GM12878 (cell line): ENCODE data around the gene DDX54. TPM values are rescaled to one million over a fixed set of nuclear protein-coding genes. Genes with fewer than 3 reads are reported as not detected.

Experiments
- ATAC-seq: fragments of 200-7000 bp; cut with Tn5 transposase; 3 replicates; pipeline ENCODE4 v1.9.1; 2020; ENCODE audit warnings: mild to moderate bottlenecking, moderate library complexity
- BruUV-seq: library from RNA; stranded (reverse); fragments of 400-500 nt; replicated peaks from 2 replicates; lab custom pipeline; 2021; lab: Mats Ljungman, UMichigan
- CTCF ChIA-PET: fragments of 300-600 bp; sonication (Branson Sonifier 250); formaldehyde crosslinking; extraction: SDS; loops from one replicate; lab custom pipeline; 2021; ENCODE audit warnings: inconsistent platforms; lab: Yijun Ruan, JAX
- POLR2A ChIA-PET: fragments of 350-600 bp; formaldehyde crosslinking; extraction: SDS; loops from one replicate; lab custom pipeline; 2021; ENCODE audit warnings: inconsistent platforms; lab: Charles Lee
- RAD21 ChIA-PET: fragments of 300-600 bp; sonication (Branson Sonifier 250); formaldehyde crosslinking; loops from one replicate; lab custom pipeline; 2023; ENCODE audit warnings: antibody characterized with exemption; ENCODE audit not compliant: unreplicated experiment; lab: Charles Lee
- SMC1A ChIA-PET: fragments of 300-600 bp; sonication (Branson Sonifier 250); formaldehyde crosslinking; loops from one replicate; lab custom pipeline; 2023; ENCODE audit not compliant: unreplicated experiment, uncharacterized antibody; lab: Charles Lee
- DNase-seq: peaks from one replicate; pipeline ENCODE4 v3.0.0-alpha.2; 2011; ENCODE audit warnings: low read depth, low spot score
- FAIRE-seq: peaks from 3 replicates; lab custom pipeline; 2011; peaks lifted over from hg19 to GRCh38; lab: Jason Lieb, UNC
- H2AFZ ChIP-seq: 2 replicates; pipeline ENCODE4 v1.6.0; 2011; ENCODE audit warnings: low read depth, low read length, control low read depth; ENCODE audit not compliant: control insufficient read depth
- H3K27ac ChIP-seq: 2 replicates; pipeline ENCODE4 v1.5.1; 2011; ENCODE audit warnings: control low read depth; ENCODE audit not compliant: control insufficient read depth, insufficient read depth
- H3K27me3 ChIP-seq, 2 experiments: replicated peaks in 1 of 2; 2 replicates each; pipeline versions ENCODE4 v1.6.0 to v1.6.1; 2011; ENCODE audit warnings: low read length in 1 of 2; ENCODE audit not compliant: control insufficient read depth in 2 of 2, insufficient read depth in 2 of 2
- H3K36me3 ChIP-seq, 2 experiments: 2 replicates each; pipeline ENCODE4 v1.5.1; 2011; ENCODE audit warnings: low read length in 1 of 2; ENCODE audit not compliant: control insufficient read depth in 2 of 2, insufficient read depth in 2 of 2
- H3K4me1 ChIP-seq: 2 replicates; pipeline ENCODE4 v1.6.1; 2011; ENCODE audit warnings: mild to moderate bottlenecking, low read length, moderate library complexity, mixed read lengths; ENCODE audit not compliant: control insufficient read depth, insufficient read depth
- H3K4me2 ChIP-seq: 2 replicates; pipeline ENCODE4 v1.6.0; 2011; ENCODE audit warnings: control low read depth; ENCODE audit not compliant: control insufficient read depth, insufficient read depth
- H3K4me3 ChIP-seq: fragments of 200-600 bp; sonication (generic); 2 replicates; pipeline ENCODE4 v1.5.1; 2016
- H3K79me2 ChIP-seq: 2 replicates; pipeline ENCODE4 v1.6.0; 2011; ENCODE audit warnings: low read length; ENCODE audit not compliant: control insufficient read depth, insufficient read depth
- H3K9ac ChIP-seq: 2 replicates; pipeline ENCODE4 v1.8.0; 2011; ENCODE audit warnings: low read length, control low read depth, mixed read lengths; ENCODE audit not compliant: control insufficient read depth, insufficient read depth
- H3K9me3 ChIP-seq: replicated peaks from 3 replicates; pipeline ENCODE4 v1.5.1; 2011; ENCODE audit warnings: mild to moderate bottlenecking, low read length; ENCODE audit not compliant: control insufficient read depth, insufficient read depth
- H4K20me1 ChIP-seq: 2 replicates; pipeline ENCODE4 v1.6.0; 2011; ENCODE audit not compliant: control insufficient read depth, insufficient read depth
- BHLHE40 ChIP-seq, 2 experiments: fragments of 450-650 bp in 1 of 2; IDR thresholded peaks; 2 replicates each; pipeline ENCODE4 v1.6.1; 2011 to 2017; ENCODE audit warnings: low read depth in 2 of 2, borderline replicate concordance in 1 of 2, improper control_type of control experiment in 1 of 2, low read length in 1 of 2, mild to moderate bottlenecking in 1 of 2
- GABPA ChIP-seq: IDR thresholded peaks from 2 replicates; pipeline ENCODE4 v1.6.1; 2014; ENCODE audit warnings: antibody characterized with exemption, low read depth, mild to moderate bottlenecking, inconsistent platforms
- JUND ChIP-seq: IDR thresholded peaks from 2 replicates; pipeline ENCODE4 v1.6.1; 2012; ENCODE audit warnings: low read depth, mild to moderate bottlenecking, low read length, improper control_type of control experiment, moderate library complexity
- MEF2B ChIP-seq: fragments of 450-650 bp; IDR thresholded peaks from 2 replicates; pipeline ENCODE4 v1.6.1; 2018; ENCODE audit warnings: mild to moderate bottlenecking, moderate library complexity; ENCODE audit not compliant: partially characterized antibody, poor library complexity, severe bottlenecking
- POLR2AphosphoS2 ChIP-seq: IDR thresholded peaks from 2 replicates; pipeline ENCODE4 v1.6.1; 2011; ENCODE audit warnings: low read depth, mild to moderate bottlenecking, low read length, improper control_type of control experiment, moderate library complexity
- ZNF687 ChIP-seq: fragments of 450-650 bp; IDR thresholded peaks from 2 replicates; pipeline ENCODE4 v1.6.1; 2017; ENCODE audit warnings: mild to moderate bottlenecking, moderate library complexity
- WGBS: methylation state at CpG from one replicate; pipeline ENCODE4 v1.1.6; 2016; ENCODE audit warnings: low lambda C conversion rate; ENCODE audit not compliant: insufficient replicate concordance, insufficient coverage; ENCODE audit errors: missing lambda C conversion rate; 5-methylcytosine and 5-hydroxymethylcytosine counted together
- in situ Hi-C: fragments of 300-500 bp; cut with MboI; formaldehyde crosslinking; loops from 9 replicates; pipeline ENCODE4 v1.14.3; 2018; ENCODE audit warnings: mixed read lengths
- intact Hi-C: fragments of 100-400 bp; cut with micrococcal nuclease; formaldehyde crosslinking; loops from one replicate; pipeline ENCODE4 v1.14.2; 2022; ENCODE audit not compliant: unreplicated experiment
- polyA plus RNA-seq, 11 experiments: library from polyadenylated mRNA; depleted of rRNA in 4 of 11; unstranded in 6 of 11; stranded (reverse) in 5 of 11; fragments of >200 nt; fragmentation: Nextera tagmentation in 4 of 11; fragmentation: Illumina TruSeq in 1 of 11; extraction: Ambion mirVana in 4 of 11; extraction: Trizol in 1 of 11; gene quantifications; 1 replicate in 1 of 11; 2 replicates in 10 of 11; pipeline versions ENCODE4 v1.2.1 to v1.2.3, GENCODE V29; 2011 to 2016; ENCODE audit warnings: inconsistent platforms in 2 of 11, missing spikeins in 2 of 11, low read depth in 1 of 11
- total RNA-seq, 4 experiments: library from RNA; depleted of rRNA in 3 of 4; stranded (reverse); fragments of >200 nt in 3 of 4; fragmentation: Illumina TruSeq in 1 of 4; extraction: Trizol in 1 of 4; gene quantifications; 2 replicates each; pipeline versions ENCODE4 v1.2.1 to v1.2.3, GENCODE V29; 2013 to 2021

Gene DDX54
- total and polyA plus RNA-seq, 10 of the 15 experiments (the other 5 are each of a cell fraction or from before 2014, with no cell fraction given) = 1.9 to 115 (median 56.3) TPM

- TF ChIP-seq JUND = no peak
These were observed 54.7 kb downstream of the DDX54 start (continued) for GRCh38 chr12:113130457-113131135.

GRCh38 chr12:113129664-113130456 lies 55.4 kb downstream of the DDX54 start:
- Histone ChIP-seq H3K4me3 (no peak overlapping the region), H3K27ac (no peak overlapping the region), H3K9me3 (no peaks in the 10 kb centered on the region), H3K4me1 (peaks cover 3% of the 10 kb centered on the region; the same call in 1 of the 2 replicates), H2AFZ (no peak overlapping the region), H3K9ac (no peak overlapping the region), H3K27me3 (no peaks in the 10 kb centered on the region; a peak in 1 of 4 replicates), H3K36me3 (no peaks in the 10 kb centered on the region), H4K20me1 (no peaks in the 10 kb centered on the region), H3K4me2 (no peak overlapping the region), H3K79me2 (no peaks in the 10 kb centered on the region)
- BruUV-seq = no TSS peak
- RAD21 ChIA-PET = interaction anchor here (2.1 kb wide), 1 partner anchor 23 kb away, joined by 7 read pairs; no protein-coding TSS in a partner anchor
- SMC1A ChIA-PET = interaction anchor here (1.2 kb wide), 1 partner anchor 9 kb away, joined by 5 read pairs; no protein-coding TSS in a partner anchor
- intact Hi-C loops = no loop called here
- DNase-seq (no peak), FAIRE-seq (no peak), ATAC-seq (no peak)
- in situ Hi-C loops = no loop called here
- 12% methylated on average over 16 of the region's 17 CpGs for WGBS
- TF ChIP-seq ZNF687 = 0 out of 2 replicates have a peak, but pooled peaks have one; percentile 30
- no peak for TF ChIP-seq GABPA
- peak; percentile 55 to 92; a peak in 3 of 4 replicates for TF ChIP-seq BHLHE40 (IDR thresholded peaks at IDR 0.05; ENCODE audit: borderline replicate concordance in 1 of 2, low read depth in 2 of 2, low read length in 1 of 2)
- TF ChIP-seq POLR2AphosphoS2 = no peak
- TF ChIP-seq MEF2B = peak; percentile 15
- CTCF ChIA-PET = interaction anchor here (1.0 to 3.5 kb wide), 6 partner anchors 24 to 44 kb away, joined by 3 to 14 read pairs (median 4); no protein-coding TSS in a partner anchor
- POLR2A ChIA-PET = no interaction called here
